ENCODE measurements around the gene STYXL2.

DNA sequence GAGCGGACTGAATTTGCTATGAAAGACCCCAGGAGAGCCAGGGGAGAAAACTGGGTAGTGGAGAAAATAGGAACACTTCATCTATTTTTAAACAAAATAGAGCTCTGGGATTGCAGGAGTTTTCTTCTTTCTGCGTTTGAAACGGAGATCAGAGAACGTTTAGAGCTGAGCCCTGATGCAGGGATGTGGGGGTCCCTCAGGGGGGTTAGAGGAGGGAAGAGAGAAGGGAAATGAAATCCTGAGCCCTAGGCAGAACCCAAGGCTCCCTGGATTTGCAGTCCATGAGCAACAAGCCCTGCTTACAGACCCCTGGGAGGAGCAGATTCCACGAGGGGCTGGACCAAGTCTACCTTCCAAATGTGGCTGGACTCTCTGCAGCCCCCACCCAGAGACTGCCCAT is 21.8 kb downstream of the STYXL2 start:
- no peak for TF ChIP-seq POLR2A (IDR thresholded peaks at IDR 0.05)
- no peak for TF ChIP-seq POLR2AphosphoS5 (IDR thresholded peaks at IDR 0.05)
- TF ChIP-seq CTCF (IDR thresholded peaks at IDR 0.05), result no peak
